H9 (cell line): ENCODE measurements around the gene SREBF2. TPM values are rescaled to one million over a fixed set of nuclear protein-coding genes. Genes with fewer than 3 reads are reported as not detected.

Experiments
- DNase-seq: peaks from one replicate; pipeline ENCODE4 v3.0.0-alpha.2; 2017
- H2AFZ ChIP-seq: one replicate; pipeline ENCODE4 v1.6.1; 2013; ENCODE audit warnings: mild to moderate bottlenecking, low read length, control low read depth, moderate library complexity
- H2AK5ac ChIP-seq: 2 replicates; pipeline ENCODE4 v1.6.1; 2013; ENCODE audit warnings: low read length, control low read depth, mixed read lengths; ENCODE audit not compliant: insufficient read length
- H2BK120ac ChIP-seq: one replicate; pipeline ENCODE4 v1.6.1; 2013; ENCODE audit warnings: low read depth, mild to moderate bottlenecking, low read length, control low read depth, inconsistent platforms; ENCODE audit not compliant: poor library complexity, severe bottlenecking
- H2BK12ac ChIP-seq: 2 replicates; pipeline ENCODE4 v1.6.1; 2013; ENCODE audit warnings: low read length, control low read depth, mixed read lengths, low read depth; ENCODE audit not compliant: insufficient read length
- H2BK15ac ChIP-seq: 2 replicates; pipeline ENCODE4 v1.6.1; 2013; ENCODE audit warnings: low read depth, low read length, control low read depth
- H2BK20ac ChIP-seq: one replicate; pipeline ENCODE4 v1.6.1; 2013; ENCODE audit warnings: low read depth, mild to moderate bottlenecking, low read length, control low read depth, inconsistent platforms; ENCODE audit not compliant: poor library complexity, severe bottlenecking
- H2BK5ac ChIP-seq: 2 replicates; pipeline ENCODE4 v1.6.1; 2013; ENCODE audit warnings: low read length, control low read depth, mixed read lengths; ENCODE audit not compliant: insufficient read length
- H3K14ac ChIP-seq: 2 replicates; pipeline ENCODE4 v1.6.1; 2013; ENCODE audit warnings: low read length, control low read depth; ENCODE audit not compliant: insufficient read depth
- H3K18ac ChIP-seq: 2 replicates; pipeline ENCODE4 v1.6.1; 2013; ENCODE audit warnings: low read depth, mild to moderate bottlenecking, mixed read lengths, low read length, control low read depth; ENCODE audit not compliant: insufficient read length
- H3K23ac ChIP-seq: 2 replicates; pipeline ENCODE4 v1.6.1; 2013; ENCODE audit warnings: low read length, control low read depth, mixed read lengths, low read depth; ENCODE audit not compliant: insufficient read length
- H3K23me2 ChIP-seq: 2 replicates; pipeline ENCODE4 v1.6.1; 2013; ENCODE audit warnings: low read depth, mild to moderate bottlenecking, mixed read lengths, low read length, control low read depth; ENCODE audit not compliant: insufficient read length, poor library complexity, severe bottlenecking
- H3K27ac ChIP-seq: 2 replicates; pipeline ENCODE4 v1.5.1; 2013; ENCODE audit warnings: low read length, control low read depth, mixed read lengths, low read depth; ENCODE audit not compliant: insufficient read length
- H3K27me3 ChIP-seq: 2 replicates; pipeline ENCODE4 v1.6.1; 2013; ENCODE audit warnings: low read length, control low read depth, inconsistent platforms; ENCODE audit not compliant: insufficient read depth
- H3K4ac ChIP-seq: 2 replicates; pipeline ENCODE4 v1.6.1; 2013; ENCODE audit warnings: low read depth, mild to moderate bottlenecking, control low read depth, inconsistent platforms, low read length, moderate library complexity
- H3K4me1 ChIP-seq: 2 replicates; pipeline ENCODE4 v1.6.1; 2013; ENCODE audit warnings: low read length, control low read depth, inconsistent platforms; ENCODE audit not compliant: insufficient read depth
- H3K4me2 ChIP-seq: 2 replicates; pipeline ENCODE4 v1.6.1; 2013; ENCODE audit warnings: low read length, control low read depth, mixed read lengths; ENCODE audit not compliant: insufficient read length, insufficient read depth
- H3K56ac ChIP-seq: 2 replicates; pipeline ENCODE4 v1.6.1; 2013; ENCODE audit warnings: low read depth, mild to moderate bottlenecking, mixed read lengths, low read length, control low read depth; ENCODE audit not compliant: insufficient read length
- H3K79me1 ChIP-seq: 2 replicates; pipeline ENCODE4 v1.6.1; 2013; ENCODE audit warnings: low read depth, mild to moderate bottlenecking, moderate library complexity, low read length, control low read depth, inconsistent platforms; ENCODE audit not compliant: insufficient read depth, poor library complexity, severe bottlenecking
- H3K79me2 ChIP-seq: 2 replicates; pipeline ENCODE4 v1.6.1; 2013; ENCODE audit warnings: low read length, control low read depth, inconsistent platforms; ENCODE audit not compliant: insufficient read depth
- H3K9ac ChIP-seq: 2 replicates; pipeline ENCODE4 v1.6.1; 2013; ENCODE audit warnings: low read length, control low read depth, mixed read lengths; ENCODE audit not compliant: insufficient read length; ENCODE audit errors: extremely low read depth
- H3K9me3 ChIP-seq: one replicate; pipeline ENCODE4 v1.6.1; 2013; ENCODE audit warnings: low read depth, low read length, inconsistent platforms; ENCODE audit not compliant: control insufficient read depth
- H3T11ph ChIP-seq: one replicate; pipeline ENCODE4 v1.6.1; 2013; ENCODE audit warnings: mild to moderate bottlenecking, low read length, control low read depth, inconsistent platforms
- H4K20me1 ChIP-seq: one replicate; pipeline ENCODE4 v1.6.1; 2013; ENCODE audit not compliant: control insufficient read depth, insufficient read length, insufficient read depth
- H4K5ac ChIP-seq: 2 replicates; pipeline ENCODE4 v1.6.1; 2013; ENCODE audit warnings: low read depth, mild to moderate bottlenecking, mixed read lengths, low read length, control low read depth; ENCODE audit not compliant: insufficient read length
- H4K8ac ChIP-seq: replicated peaks from 2 replicates; pipeline ENCODE4 v1.6.1; 2013; ENCODE audit warnings: low read length, control low read depth, mixed read lengths, low read depth; ENCODE audit not compliant: insufficient read length
- H4K91ac ChIP-seq: 2 replicates; pipeline ENCODE4 v1.6.1; 2013; ENCODE audit warnings: low read depth, mild to moderate bottlenecking, moderate library complexity, mixed read lengths, low read length, control low read depth; ENCODE audit not compliant: insufficient read length
- H3K27ac Mint-ChIP-seq, 3 experiments: 2 replicates in 2 of 3; 3 replicates in 1 of 3; pipeline ENCODE4 v1.8.0; 2020 to 2021; ENCODE audit warnings: mixed read lengths in 3 of 3, mild to moderate bottlenecking in 1 of 3, moderate library complexity in 1 of 3
- H3K27me3 Mint-ChIP-seq: 2 replicates; pipeline ENCODE4 v1.8.0; 2021; ENCODE audit warnings: low read depth, mild to moderate bottlenecking, moderate library complexity, mixed read lengths
- H3K36me3 Mint-ChIP-seq, 3 experiments: 2 replicates in 2 of 3; 3 replicates in 1 of 3; pipeline ENCODE4 v1.8.0; 2020 to 2021; ENCODE audit warnings: low read depth in 3 of 3, mixed read lengths in 3 of 3; ENCODE audit not compliant: insufficient read depth in 1 of 3
- H3K4me1 Mint-ChIP-seq, 2 experiments: 2 replicates each; pipeline ENCODE4 v1.8.0; 2020; ENCODE audit warnings: mixed read lengths in 2 of 2
- H3K4me3 Mint-ChIP-seq, 2 experiments: 2 replicates in 1 of 2; 3 replicates in 1 of 2; pipeline ENCODE4 v1.8.0; 2020 to 2021; ENCODE audit warnings: mild to moderate bottlenecking in 2 of 2, mixed read lengths in 2 of 2, moderate library complexity in 1 of 2
- H3K9me3 Mint-ChIP-seq, 2 experiments: 2 replicates in 1 of 2; 3 replicates in 1 of 2; pipeline ENCODE4 v1.8.0; 2020; ENCODE audit warnings: mild to moderate bottlenecking in 2 of 2, mixed read lengths in 2 of 2, moderate library complexity in 1 of 2
- CTCF ChIP-seq: fragments of 200-600 bp; sonication (generic); conservative IDR thresholded peaks from 3 replicates; pipeline ENCODE4 v1.8.0; 2021; ENCODE audit warnings: antibody characterized with exemption, mild to moderate bottlenecking
- WGBS: extraction: QIAGEN DNeasy Blood & Tissue Kit; methylation state at CpG from one replicate; pipeline ENCODE4 v1.1.7; 2013; ENCODE audit warnings: missing lambda C conversion rate, low lambda C conversion rate, mixed read lengths; ENCODE audit not compliant: insufficient read length; ENCODE audit errors: extremely low coverage; 5-methylcytosine and 5-hydroxymethylcytosine counted together
- total RNA-seq: library from RNA; stranded (reverse); gene quantifications from 2 replicates; pipeline ENCODE4 v1.2.1, GENCODE V29; 2021

The SREBF2 gene
- total RNA-seq, 1 experiment from 2014 or later = 146 TPM

DNA sequence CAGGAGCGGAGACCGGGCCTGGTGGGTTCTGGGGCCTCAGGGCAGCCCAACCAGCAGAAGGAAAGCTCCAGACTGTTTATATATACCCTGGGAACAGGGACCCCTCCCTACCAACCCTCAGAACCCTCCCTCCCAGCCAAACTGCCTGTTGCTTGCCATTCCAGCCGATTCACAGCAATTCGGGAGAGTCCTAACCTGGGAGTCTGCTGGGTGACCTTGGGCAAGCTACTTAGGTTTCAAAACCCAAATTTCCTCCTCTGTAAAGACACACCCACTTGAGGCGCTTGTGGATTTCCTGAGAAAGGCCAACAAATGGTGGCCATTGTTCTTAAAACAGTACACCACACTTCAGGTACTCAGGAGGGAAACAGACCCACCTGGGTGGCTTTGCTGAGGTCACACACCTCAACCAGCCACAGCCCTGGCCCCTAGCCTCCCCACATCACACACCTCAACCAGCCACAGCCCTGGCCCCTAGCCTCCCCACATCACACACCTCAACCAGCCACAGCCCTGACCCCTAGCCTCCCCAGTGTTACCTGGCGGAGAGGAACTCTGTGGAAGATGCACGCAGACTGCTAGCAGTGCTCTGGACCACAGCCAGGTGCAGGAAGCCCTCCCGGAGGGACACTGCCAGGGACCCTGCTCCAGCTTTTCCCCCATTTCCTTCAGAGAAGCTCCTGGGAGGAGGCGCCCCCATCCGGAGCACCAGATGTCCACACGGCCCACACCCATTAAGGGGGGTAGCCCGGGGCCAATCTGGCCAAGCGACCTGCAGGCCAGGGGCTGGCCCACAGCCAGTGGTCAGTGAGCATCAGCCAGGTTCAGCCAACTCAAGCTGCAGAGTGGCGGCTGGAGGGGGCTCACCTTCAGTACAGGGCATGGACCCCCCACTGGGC, 75.8 kb downstream of the SREBF2 start:
- no CpG with 5 or more reads among the region's 14 CpGs for WGBS
- Histone ChIP-seq H3K79me2 (no peaks in the 10 kb centered on the region), H3K4me1 (peaks cover 2% of the 10 kb centered on the region; the same call in 1 of the 2 replicates), H3K27ac (no peak overlapping the region), H2BK5ac (no peak overlapping the region), H3K4me2 (no peak overlapping the region), H3K23ac (no peak overlapping the region), H2BK20ac (no peak overlapping the region), H4K20me1 (no peaks in the 10 kb centered on the region), H3K23me2 (no peaks in the 10 kb centered on the region), H2AFZ (no peak overlapping the region), H4K5ac (no peak overlapping the region), H3K79me1 (no peaks in the 10 kb centered on the region), H2BK12ac (no peak overlapping the region), H3K56ac (no peak overlapping the region), H4K91ac (no peak overlapping the region), H2BK120ac (no peak overlapping the region), H2AK5ac (no peak overlapping the region), H3K9me3 (no peaks in the 10 kb centered on the region), H3K27me3 (peaks cover 33% of the 10 kb centered on the region), H2BK15ac (no peak overlapping the region), H4K8ac (no peak overlapping the region), H3K18ac (no peak overlapping the region), H3K4ac (no peak overlapping the region), H3K9ac (no peak overlapping the region), H3T11ph (no peak overlapping the region), H3K14ac (no peak overlapping the region)
- H3K27ac Mint-ChIP-seq = no peak overlapping the region
- H3K9me3 Mint-ChIP-seq = no peaks in the 10 kb centered on the region; a peak in 2 of 5 replicates
- DNase-seq = peak; percentile 74
- peaks cover 12 to 32% (median 23%) of the 10 kb centered on the region in 3 experiments for H3K36me3 Mint-ChIP-seq
- H3K4me3 Mint-ChIP-seq = peak overlapping the region in 1 of 2 experiments; percentile 11; a peak in 1 of 5 replicates
- TF ChIP-seq CTCF = peak; percentile 34; the same call in 2 of the 3 replicates
- H3K27me3 Mint-ChIP-seq = peaks cover 51% of the 10 kb centered on the region
- peaks cover 9 to 21% of the 10 kb centered on the region in 2 experiments for H3K4me1 Mint-ChIP-seq
